ENCODE data around the gene OR11A1. TPM values are rescaled to one million over a fixed set of nuclear protein-coding genes. Genes with fewer than 3 reads are reported as not detected.

OR11A1 gene
- total and polyA plus RNA-seq, 10 donors, result not detected

GRCh38 chr6:29388533-29388932 lies 68.3 kb downstream of the OR11A1 start:
- WGBS, 5 donors, result 36 to 73% (median 71%) methylated on average over 4 of the region's 4 CpGs
- TF ChIP-seq CTCF (IDR thresholded peaks at IDR 0.05 in 8 of 11, conservative IDR thresholded peaks at IDR 0.05 in 3 of 11) (no peak), POLR2AphosphoS5 (IDR thresholded peaks at IDR 0.05) (no peak), POLR2A (IDR thresholded peaks at IDR 0.05) (no peak)
- H3K27me3 ChIP-seq (replicated peaks in 1 of 7), result peaks cover 0 to 31% (median 4%) of the 10 kb centered on the region in 7 donors
- H3K4me3 ChIP-seq, result no peak overlapping the region
- H3K9me3 ChIP-seq, result no peaks in the 10 kb centered on the region
- intact Hi-C loops (cut with DNase I; ENCODE audit: low total_unique reads), result no loop called here
- no peaks in the 10 kb centered on the region for H3K36me3 ChIP-seq
- DNase-seq, result no peak
- no peak overlapping the region for H3K27ac ChIP-seq
- H3K4me1 ChIP-seq, result no peaks in the 10 kb centered on the region

- H3K9me3 ChIP-seq, result peaks cover 0 to 10% (median 0%) of the 10 kb centered on the region in 8 donors
- H3K36me3 ChIP-seq, result no peaks in the 10 kb centered on the region
- H3K4me1 ChIP-seq, result no peaks in the 10 kb centered on the region
- TF ChIP-seq POLR2AphosphoS5 (IDR thresholded peaks at IDR 0.05) (no peak), POLR2A (IDR thresholded peaks at IDR 0.05) (no peak), CTCF (IDR thresholded peaks at IDR 0.05 in 8 of 11, conservative IDR thresholded peaks at IDR 0.05 in 3 of 11) (no peak)
- H3K27ac ChIP-seq, result no peak overlapping the region
- H3K4me3 ChIP-seq, result no peak overlapping the region
- intact Hi-C loops (cut with DNase I; ENCODE audit: low total_unique reads), result no loop called here
- peaks cover 0 to 25% (median 0%) of the 10 kb centered on the region in 7 donors for H3K27me3 ChIP-seq (replicated peaks in 1 of 7)
- no peak for DNase-seq
Observed at GRCh38 chr6:29376003-29376402, 80.9 kb downstream of the OR11A1 start.

Other genes starting within 250 kb of the OR11A1 start
- gene OR14J1, start 155.4 kb downstream of the OR11A1 start, total RNA-seq, result not detected
- not detected for gene OR14J1, start 155.4 kb downstream of the OR11A1 start, polyA plus RNA-seq
- not detected for gene OR5V1, start 88.2 kb downstream of the OR11A1 start, total RNA-seq
- not detected for gene OR5V1, start 88.2 kb downstream of the OR11A1 start, polyA plus RNA-seq
- gene OR12D3, start 81.8 kb downstream of the OR11A1 start, total RNA-seq, result not detected
- gene OR12D3, start 81.8 kb downstream of the OR11A1 start, polyA plus RNA-seq, result not detected
- gene OR12D2, start 61.4 kb downstream of the OR11A1 start, total RNA-seq, result not detected
- not detected for gene OR12D2, start 61.4 kb downstream of the OR11A1 start, polyA plus RNA-seq
- not detected for gene OR12D1, start 42.1 kb downstream of the OR11A1 start, total RNA-seq
- gene OR12D1, start 42.1 kb downstream of the OR11A1 start, polyA plus RNA-seq, result not detected
- gene OR10C1, start 17.8 kb downstream of the OR11A1 start, total RNA-seq, result not detected
- gene OR10C1, start 17.8 kb downstream of the OR11A1 start, polyA plus RNA-seq, result not detected
- not detected for gene OR2H1, start 84 bp upstream of the OR11A1 start, total RNA-seq
- gene OR2H1, start 84 bp upstream of the OR11A1 start, polyA plus RNA-seq, result not detected
- not detected for gene MAS1L, start 30.9 kb upstream of the OR11A1 start, total RNA-seq
- gene MAS1L, start 30.9 kb upstream of the OR11A1 start, polyA plus RNA-seq, result not detected
- gene UBD, start 102.7 kb upstream of the OR11A1 start, total RNA-seq, result 10 to 100 TPM; 10.8 to 64.3 (median 17.2) TPM
- 100 to 1,000 TPM in 1 of 3 donors, 10 to 100 TPM in 2; 59.7 to 121 (median 62.1) TPM for gene UBD, start 102.7 kb upstream of the OR11A1 start, polyA plus RNA-seq
- not detected for gene OR2H2, start 128.1 kb upstream of the OR11A1 start, total RNA-seq
- gene OR2H2, start 128.1 kb upstream of the OR11A1 start, polyA plus RNA-seq, result not detected
- 100 to 1,000 TPM in 1 of 7 donors, 10 to 100 TPM in 6; 52.8 to 122 (median 70.4) TPM for gene GABBR1, start 176.1 kb upstream of the OR11A1 start, total RNA-seq
- gene GABBR1, start 176.1 kb upstream of the OR11A1 start, polyA plus RNA-seq, result 10 to 100 TPM; 13.8 to 45.4 (median 39.1) TPM
- gene MOG, start 200.0 kb upstream of the OR11A1 start, total RNA-seq, result not detected
- gene MOG, start 200.0 kb upstream of the OR11A1 start, polyA plus RNA-seq, result not detected
- gene ZFP57, start 224.1 kb upstream of the OR11A1 start, total RNA-seq, result 1 to 10 TPM in 1 of 7 donors, under 1 TPM in 2, not detected in 4; 0.37 to 2.8 (median 0.55) TPM
- 1 to 10 TPM in 1 of 3 donors, not detected in 2; 6.8 TPM for gene ZFP57, start 224.1 kb upstream of the OR11A1 start, polyA plus RNA-seq

All from spleen (tissue), 11 donors.